Measurements from ENCODE around the gene PCBP3.

Gene PCBP3

DNA sequence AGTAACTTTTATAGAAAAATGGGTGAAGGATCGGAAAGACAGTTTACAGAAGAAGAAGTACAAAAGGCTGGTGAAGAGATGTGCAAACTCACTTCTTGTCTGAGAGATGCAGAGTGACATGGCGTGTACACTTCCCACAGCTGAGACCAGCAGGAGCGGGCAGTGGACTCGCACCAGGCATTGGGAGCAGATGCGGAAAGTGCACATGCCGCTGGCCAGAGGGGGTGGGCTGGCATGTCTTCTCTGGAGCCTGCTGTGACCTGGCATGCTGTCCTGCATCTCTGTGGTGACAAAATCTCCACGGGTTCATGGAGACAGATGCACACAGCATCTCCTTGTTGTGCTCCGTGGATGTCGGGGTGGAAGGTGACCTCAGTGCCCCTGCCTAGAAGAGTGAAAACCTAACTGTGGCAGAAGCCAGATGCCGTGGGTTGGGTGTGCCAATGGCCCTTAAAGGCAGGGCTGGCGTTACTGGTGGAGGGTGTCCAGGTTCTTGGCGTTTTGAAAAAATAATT lies 209.4 kb downstream of the PCBP3 start:
- TF ChIP-seq, protein P1, sequence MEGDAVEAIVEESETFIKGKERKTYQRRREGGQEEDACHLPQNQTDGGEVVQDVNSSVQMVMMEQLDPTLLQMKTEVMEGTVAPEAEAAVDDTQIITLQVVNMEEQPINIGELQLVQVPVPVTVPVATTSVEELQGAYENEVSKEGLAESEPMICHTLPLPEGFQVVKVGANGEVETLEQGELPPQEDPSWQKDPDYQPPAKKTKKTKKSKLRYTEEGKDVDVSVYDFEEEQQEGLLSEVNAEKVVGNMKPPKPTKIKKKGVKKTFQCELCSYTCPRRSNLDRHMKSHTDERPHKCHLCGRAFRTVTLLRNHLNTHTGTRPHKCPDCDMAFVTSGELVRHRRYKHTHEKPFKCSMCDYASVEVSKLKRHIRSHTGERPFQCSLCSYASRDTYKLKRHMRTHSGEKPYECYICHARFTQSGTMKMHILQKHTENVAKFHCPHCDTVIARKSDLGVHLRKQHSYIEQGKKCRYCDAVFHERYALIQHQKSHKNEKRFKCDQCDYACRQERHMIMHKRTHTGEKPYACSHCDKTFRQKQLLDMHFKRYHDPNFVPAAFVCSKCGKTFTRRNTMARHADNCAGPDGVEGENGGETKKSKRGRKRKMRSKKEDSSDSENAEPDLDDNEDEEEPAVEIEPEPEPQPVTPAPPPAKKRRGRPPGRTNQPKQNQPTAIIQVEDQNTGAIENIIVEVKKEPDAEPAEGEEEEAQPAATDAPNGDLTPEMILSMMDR (IDR thresholded peaks at IDR 0.05), result no peak
- TF ChIP-seq ZFX (IDR thresholded peaks at IDR 0.05; ENCODE audit: borderline replicate concordance), result no peak
- H3K27ac ChIP-seq, result no peak overlapping the region

DNA sequence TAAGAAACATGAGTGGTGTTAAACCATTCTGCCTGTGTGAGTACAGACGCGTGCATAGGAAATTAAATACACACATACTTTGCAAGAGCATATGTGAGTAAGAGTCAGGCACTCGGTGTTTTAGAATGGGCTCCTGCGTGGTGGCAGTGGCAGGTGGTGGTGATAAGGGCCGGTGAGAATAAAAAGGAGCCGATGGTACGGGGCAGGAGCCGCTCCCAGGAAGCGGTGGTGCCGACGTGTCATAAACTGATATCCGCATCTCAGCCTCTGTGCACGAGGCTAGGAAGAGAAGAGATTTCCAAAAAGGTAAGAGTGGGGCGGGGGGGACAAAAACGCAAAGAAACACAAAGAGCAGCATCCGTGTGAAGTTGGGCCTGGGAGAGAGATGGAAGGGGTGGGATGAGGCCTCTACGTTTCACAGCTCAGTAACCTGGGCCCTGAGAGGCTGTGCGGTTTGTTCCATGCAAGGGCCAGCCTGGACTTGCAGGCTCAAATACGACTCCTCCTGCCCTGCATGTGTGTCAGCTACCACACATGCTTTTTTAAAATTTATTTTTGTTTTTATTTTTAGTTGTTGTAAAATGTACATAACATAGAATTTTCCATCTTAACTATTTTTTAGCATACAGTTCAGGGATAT lies 210.3 kb downstream of the PCBP3 start:
- TF ChIP-seq, protein P1 (IDR thresholded peaks at IDR 0.05), result no peak
- no peak for TF ChIP-seq ZFX (IDR thresholded peaks at IDR 0.05; ENCODE audit: borderline replicate concordance)
- no peak overlapping the region for H3K27ac ChIP-seq

DNA sequence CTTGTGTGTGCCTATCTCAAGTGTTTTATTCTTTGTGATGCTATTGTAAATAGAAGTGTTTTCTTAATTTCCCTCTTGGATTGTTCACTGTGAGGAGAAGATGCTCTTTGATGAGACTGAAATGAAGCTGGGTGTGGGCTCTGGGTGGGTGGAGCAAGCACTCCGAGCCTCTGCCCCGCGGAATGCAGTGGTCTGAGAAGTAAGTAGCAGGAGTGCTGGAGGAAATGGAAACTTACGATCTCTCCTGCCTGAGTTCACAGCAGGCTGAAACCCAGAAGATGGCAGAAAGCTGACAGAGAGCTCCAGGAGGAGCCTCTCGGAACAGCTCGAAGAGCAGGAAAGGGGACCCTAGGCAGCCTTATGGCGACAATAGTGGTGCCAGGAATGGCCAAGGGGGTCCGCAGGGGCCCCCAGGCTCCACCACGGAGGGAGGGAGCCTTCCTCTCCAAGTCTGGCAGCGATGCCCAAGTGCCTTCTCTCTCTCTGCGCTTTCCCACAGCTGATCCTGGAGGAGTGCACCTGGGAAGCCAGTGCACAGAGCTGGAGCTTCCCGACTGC lies 211.2 kb downstream of the PCBP3 start:
- TF ChIP-seq, protein P1 (IDR thresholded peaks at IDR 0.05), result no peak
- no peak for TF ChIP-seq ZFX (IDR thresholded peaks at IDR 0.05; ENCODE audit: borderline replicate concordance)
- H3K27ac ChIP-seq, result no peak overlapping the region

DNA sequence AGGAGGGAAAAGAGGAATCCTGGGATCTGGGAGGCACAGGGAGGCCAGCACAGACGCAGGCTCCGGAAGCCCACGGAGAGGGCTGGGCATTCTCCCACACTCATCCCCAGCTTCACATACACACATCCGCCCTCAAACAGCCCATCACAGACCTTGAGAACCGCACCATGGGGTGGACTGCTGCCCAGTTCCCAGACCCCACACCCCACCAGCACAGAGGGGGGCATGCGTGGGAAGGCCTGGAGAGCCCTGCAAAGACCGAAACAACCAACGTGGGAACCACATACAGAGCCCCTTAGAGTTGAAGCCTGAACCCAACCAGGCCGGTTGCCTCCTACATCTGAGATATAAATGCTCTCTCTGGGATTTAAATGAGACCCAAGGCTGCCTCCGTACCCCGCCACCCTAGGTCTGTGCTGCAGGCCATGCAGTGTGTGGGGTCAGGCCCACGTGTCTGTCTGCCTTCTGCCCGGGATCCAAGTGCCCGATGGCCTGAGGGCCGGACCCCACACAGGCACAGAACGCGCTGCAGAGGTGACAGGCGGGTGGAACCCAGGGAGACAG lies 211.8 kb downstream of the PCBP3 start:
- no peak overlapping the region for H3K27ac ChIP-seq
- no peak for TF ChIP-seq ZFX (IDR thresholded peaks at IDR 0.05; ENCODE audit: borderline replicate concordance)
- TF ChIP-seq, protein P1 (IDR thresholded peaks at IDR 0.05), result no peak

DNA sequence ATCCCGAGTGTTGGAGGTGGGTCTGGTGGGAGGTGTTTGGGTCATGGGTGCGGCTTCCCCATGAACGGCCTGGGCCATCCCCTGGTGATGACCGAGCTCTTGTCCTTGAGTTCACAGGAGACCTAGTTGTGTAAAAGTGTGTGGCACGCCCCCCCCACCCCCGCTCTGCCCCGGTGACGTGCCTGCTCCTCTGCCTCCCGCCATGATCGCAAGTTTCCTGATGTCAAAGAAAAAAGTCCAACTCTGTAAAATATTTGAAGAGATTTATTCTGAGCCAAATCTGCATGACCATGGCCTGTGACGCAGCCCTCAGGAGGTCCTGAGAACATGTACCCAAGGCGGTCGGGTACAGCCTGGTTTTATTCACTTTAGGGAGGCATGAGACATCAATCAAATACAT lies 212.9 kb downstream of the PCBP3 start:
- no peak overlapping the region for H3K27ac ChIP-seq
- no peak for TF ChIP-seq ZFX (IDR thresholded peaks at IDR 0.05; ENCODE audit: borderline replicate concordance)
- TF ChIP-seq, protein P1 (IDR thresholded peaks at IDR 0.05), result no peak

DNA sequence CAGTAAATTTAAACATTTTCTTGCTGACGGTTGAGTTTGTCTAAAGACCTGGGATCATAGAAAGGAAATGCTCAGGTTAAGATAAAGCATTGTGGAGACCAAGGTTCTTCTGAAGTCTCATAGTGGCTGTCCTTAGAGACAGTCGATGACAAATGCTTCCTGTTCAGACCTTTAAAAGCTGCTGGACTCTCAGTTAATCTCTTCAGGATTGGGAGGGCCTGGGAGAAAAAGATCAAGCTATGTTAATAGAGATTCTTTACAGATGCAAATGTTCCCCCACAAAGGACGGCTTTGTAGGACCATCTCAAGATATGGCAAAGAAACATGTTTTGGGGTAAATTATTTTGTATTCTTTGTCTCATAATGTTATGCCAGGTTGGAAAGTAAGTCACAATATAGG lies 213.4 kb downstream of the PCBP3 start:
- TF ChIP-seq ZFX (IDR thresholded peaks at IDR 0.05; ENCODE audit: borderline replicate concordance), result no peak
- TF ChIP-seq, protein P1 (IDR thresholded peaks at IDR 0.05), result no peak
- no peak overlapping the region for H3K27ac ChIP-seq

DNA sequence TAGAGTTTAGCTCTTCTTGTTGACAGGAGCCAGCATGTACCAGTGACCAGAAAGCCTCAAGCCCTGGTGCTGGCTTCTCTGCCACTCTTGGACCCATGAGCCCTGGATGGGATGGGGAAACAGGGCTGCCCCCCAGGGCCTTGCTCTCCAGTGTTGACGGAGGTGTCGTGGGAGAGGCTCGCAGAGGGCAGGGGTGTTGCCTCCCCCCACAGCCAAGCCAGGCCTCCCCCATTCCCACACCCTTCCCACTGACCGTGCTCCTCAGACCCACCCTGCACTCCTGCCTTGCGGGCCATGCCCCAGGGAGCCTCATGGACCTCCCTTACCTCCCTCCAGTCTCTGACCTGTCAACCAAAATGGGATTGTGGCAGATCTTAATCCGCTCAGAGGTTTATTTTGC lies 214.2 kb downstream of the PCBP3 start:
- TF ChIP-seq ZFX (IDR thresholded peaks at IDR 0.05; ENCODE audit: borderline replicate concordance), result no peak
- TF ChIP-seq, protein P1 (IDR thresholded peaks at IDR 0.05), result no peak
- H3K27ac ChIP-seq, result no peak overlapping the region

Data from 22Rv1 (cell line).